ENCODE results near the gene EBPL. TPM values are rescaled to one million over a fixed set of nuclear protein-coding genes. Genes with fewer than 3 reads are reported as not detected.

The EBPL gene
- total RNA-seq, 4 donors from 2014 or later, result 66.6 to 89.4 (median 83.2) TPM

DNA sequence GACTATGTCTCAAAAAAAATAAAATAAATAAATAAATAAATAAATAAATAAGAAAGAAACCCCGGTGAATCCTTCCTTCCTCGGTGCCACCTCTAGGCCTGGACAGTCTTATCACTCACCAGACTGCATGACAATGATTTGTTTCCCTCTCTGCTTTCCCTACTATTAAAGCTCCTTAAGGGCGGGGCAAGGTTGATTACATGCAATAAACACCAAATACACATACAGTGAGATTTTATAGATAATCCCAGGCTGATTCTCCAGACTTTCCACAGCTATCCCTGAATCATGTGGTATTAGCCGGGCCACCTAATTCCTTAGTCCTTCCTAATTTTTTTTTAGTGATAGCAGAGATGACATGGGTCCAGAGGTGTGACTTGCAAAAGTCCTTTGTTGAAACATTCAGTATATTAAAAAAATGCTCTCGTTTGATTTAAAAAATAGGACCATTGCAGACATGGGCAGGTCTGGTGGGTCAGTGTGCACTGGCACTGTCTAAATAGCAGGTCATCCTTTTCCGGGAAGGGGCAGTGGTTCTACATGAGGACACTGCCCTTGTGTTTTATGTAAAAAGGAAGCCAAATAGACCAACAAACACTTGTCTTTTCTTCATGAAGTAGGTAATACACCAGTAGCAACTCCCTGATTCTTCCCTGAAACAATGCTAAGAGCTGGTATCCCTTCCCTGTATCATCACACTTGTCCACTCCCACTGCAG, 14.5 kb downstream of the EBPL start:
- Histone ChIP-seq H3K4me1 (no peaks in the 10 kb centered on the region), H3K27me3 (no peaks in the 10 kb centered on the region), H3K4me3 (no peak overlapping the region), H3K36me3 (peaks cover 0 to 28% (median 0%) of the 10 kb centered on the region in 3 donors), H3K9me3 (peaks cover 0 to 9% (median 0%) of the 10 kb centered on the region in 4 donors), H3K27ac (no peak overlapping the region)
- 90 to 96% methylated on average over 6 of the region's 6 CpGs for WGBS, 2 donors
- no peak for TF ChIP-seq POLR2A (IDR thresholded peaks at IDR 0.05)
- no peak for TF ChIP-seq EP300 (IDR thresholded peaks at IDR 0.05)
- TF ChIP-seq CTCF (IDR thresholded peaks at IDR 0.05), result no peak
- no peak for DNase-seq (ENCODE audit: low spot score in 2 of 2)

- Histone ChIP-seq H3K27me3 (no peaks in the 10 kb centered on the region), H3K4me1 (peaks cover 0 to 15% (median 0%) of the 10 kb centered on the region in 4 donors), H3K9me3 (no peaks in the 10 kb centered on the region), H3K4me3 (no peak overlapping the region), H3K27ac (no peak overlapping the region), H3K36me3 (peaks cover 0 to 29% (median 0%) of the 10 kb centered on the region in 3 donors)
- WGBS, 2 donors, result 61 to 75% methylated on average over 5 of the region's 5 CpGs
- DNase-seq (ENCODE audit: low spot score in 2 of 2), result no peak
- TF ChIP-seq POLR2A (IDR thresholded peaks at IDR 0.05) (no peak), EP300 (IDR thresholded peaks at IDR 0.05) (no peak), CTCF (IDR thresholded peaks at IDR 0.05) (no peak)
These were observed 20.5 kb downstream of the EBPL start for GRCh38 chr13:49670828-49671227.

GRCh38 chr13:49669735-49670309, 21.5 kb downstream of the EBPL start:
- peaks cover 0 to 33% (median 0%) of the 10 kb centered on the region in 3 donors for H3K36me3 ChIP-seq
- H3K27ac ChIP-seq, result no peak overlapping the region
- no peaks in the 10 kb centered on the region for H3K9me3 ChIP-seq
- 31 to 43% methylated on average over 5 of the region's 5 CpGs for WGBS, 2 donors
- TF ChIP-seq CTCF (IDR thresholded peaks at IDR 0.05), result peak; percentile 45 to 81 (median 66)
- TF ChIP-seq EP300 (IDR thresholded peaks at IDR 0.05), result no peak
- H3K4me1 ChIP-seq, result peaks cover 0 to 15% (median 0%) of the 10 kb centered on the region in 4 donors
- no peak overlapping the region for H3K4me3 ChIP-seq
- no peaks in the 10 kb centered on the region for H3K27me3 ChIP-seq
- peak in 1 of 2 donors; percentile 18 for DNase-seq (ENCODE audit: low spot score in 2 of 2)

GRCh38 chr13:49667773-49668172, 23.5 kb downstream of the EBPL start:
- no peak overlapping the region for H3K27ac ChIP-seq
- TF ChIP-seq POLR2A (IDR thresholded peaks at IDR 0.05) (no peak), EP300 (IDR thresholded peaks at IDR 0.05) (no peak), CTCF (IDR thresholded peaks at IDR 0.05) (no peak)
- no peak for DNase-seq (ENCODE audit: low spot score in 2 of 2)
- H3K27me3 ChIP-seq, result no peaks in the 10 kb centered on the region
- WGBS, 2 donors, result 65 to 81% methylated on average over 2 of the region's 2 CpGs
- H3K4me1 ChIP-seq, result peaks cover 0 to 15% (median 0%) of the 10 kb centered on the region in 4 donors
- H3K9me3 ChIP-seq, result no peaks in the 10 kb centered on the region
- no peak overlapping the region for H3K4me3 ChIP-seq
- peaks cover 0 to 47% (median 0%) of the 10 kb centered on the region in 3 donors for H3K36me3 ChIP-seq

GRCh38 chr13:49664606-49665005, 26.7 kb downstream of the EBPL start:
- DNase-seq (ENCODE audit: low spot score in 2 of 2), result no peak
- H3K9me3 ChIP-seq, result no peaks in the 10 kb centered on the region
- H3K27me3 ChIP-seq, result no peaks in the 10 kb centered on the region
- no peaks in the 10 kb centered on the region for H3K4me1 ChIP-seq
- WGBS, 2 donors, result 70 to 81% methylated on average over 4 of the region's 4 CpGs
- TF ChIP-seq EP300 (IDR thresholded peaks at IDR 0.05), result no peak
- no peak for TF ChIP-seq POLR2A (IDR thresholded peaks at IDR 0.05)
- no peak for TF ChIP-seq CTCF (IDR thresholded peaks at IDR 0.05)
- no peak overlapping the region for H3K4me3 ChIP-seq
- no peak overlapping the region for H3K27ac ChIP-seq
- H3K36me3 ChIP-seq, result peaks cover 0 to 77% (median 0%) of the 10 kb centered on the region in 3 donors
